Measurements from ENCODE around the gene MGMT. TPM values are rescaled to one million over a fixed set of nuclear protein-coding genes. Genes with fewer than 3 reads are reported as not detected.

MGMT gene
- total RNA-seq, 1 donor from 2014 or later: 20.9 TPM

DNA sequence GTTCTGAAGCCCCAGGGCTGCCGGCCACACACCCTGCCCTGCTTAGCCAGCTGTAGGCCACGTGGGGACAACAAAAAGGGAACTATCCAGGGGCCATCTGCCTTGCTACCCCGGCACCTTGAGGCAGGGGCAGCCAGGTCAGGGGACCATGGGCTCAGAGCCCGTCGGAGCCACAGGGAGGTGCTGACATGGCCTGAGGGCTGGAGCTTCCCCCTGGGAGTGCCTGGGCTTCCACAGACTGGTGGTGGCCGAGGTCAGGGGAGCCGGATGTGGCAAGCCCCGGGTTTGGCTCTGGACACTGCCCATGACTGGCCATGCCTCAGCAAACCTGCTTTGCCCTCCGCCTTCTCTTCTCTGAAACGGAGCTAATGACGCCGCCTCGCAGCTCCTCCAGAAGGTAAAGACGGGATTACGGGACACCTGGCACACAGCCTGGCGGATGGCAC is 318.5 kb downstream of the MGMT start:
- peak; percentile 47 for DNase-seq (ENCODE audit: low read depth)

DNA sequence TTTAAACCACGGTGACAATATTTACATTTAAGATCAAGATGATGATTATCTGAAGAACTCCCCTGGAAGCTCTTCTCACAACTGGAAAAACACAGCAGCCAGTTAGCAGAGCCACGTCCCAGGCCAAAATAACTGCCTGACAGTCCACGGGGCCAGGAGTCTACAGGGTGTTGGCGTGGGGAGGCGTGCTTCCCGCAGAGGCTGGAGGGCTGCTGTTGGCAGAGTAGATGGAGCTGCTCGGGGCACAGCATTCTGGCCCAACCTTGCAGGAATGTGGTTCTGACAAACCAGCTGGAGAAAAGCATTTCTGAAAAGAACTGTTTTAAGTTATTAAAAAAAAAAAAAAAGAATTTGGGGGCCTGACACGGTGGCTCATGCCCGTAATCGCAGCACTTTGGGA is 319.2 kb downstream of the MGMT start:
- DNase-seq (ENCODE audit: low read depth): no peak

DNA sequence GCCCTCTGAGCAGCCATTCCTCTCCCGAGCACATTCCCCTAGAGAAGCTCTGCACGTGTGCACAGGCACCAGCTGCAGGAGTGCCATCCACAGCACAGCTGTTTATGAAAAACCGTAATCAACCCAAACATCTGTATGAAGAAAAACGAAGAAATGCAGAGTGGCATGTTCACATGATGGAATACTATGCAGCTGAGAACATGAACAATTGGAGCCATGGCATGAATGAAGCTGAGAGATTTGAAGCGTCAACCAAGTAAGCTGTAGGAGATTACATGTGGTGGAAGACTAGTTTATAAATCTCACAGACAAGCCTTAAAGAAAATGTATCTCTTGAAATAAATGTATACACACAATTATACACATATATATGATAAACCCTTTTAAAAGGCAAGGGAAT is 320.5 kb downstream of the MGMT start:
- DNase-seq (ENCODE audit: low read depth): no peak

DNA sequence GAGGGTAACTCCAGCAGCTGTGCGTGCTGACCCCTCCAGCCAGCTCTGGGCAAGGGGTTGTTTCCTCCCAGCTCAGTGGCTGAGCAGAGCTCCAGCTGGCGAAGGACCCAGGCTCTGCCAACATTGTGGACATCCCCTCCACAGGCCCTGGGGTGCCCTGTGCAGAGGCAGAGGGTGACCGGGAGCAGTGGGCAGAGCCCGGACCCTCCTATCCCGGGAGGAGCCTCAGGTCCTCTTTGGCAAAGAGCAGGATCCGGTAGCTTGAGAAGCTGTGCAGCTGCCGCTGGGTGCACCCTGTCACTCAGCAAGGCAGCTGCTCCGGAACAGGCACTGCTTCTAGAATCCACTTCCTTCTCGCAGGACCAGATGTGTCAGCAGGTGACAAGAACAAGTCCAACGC is 321.2 kb downstream of the MGMT start:
- peak; percentile 80 for DNase-seq (ENCODE audit: low read depth)

DNA sequence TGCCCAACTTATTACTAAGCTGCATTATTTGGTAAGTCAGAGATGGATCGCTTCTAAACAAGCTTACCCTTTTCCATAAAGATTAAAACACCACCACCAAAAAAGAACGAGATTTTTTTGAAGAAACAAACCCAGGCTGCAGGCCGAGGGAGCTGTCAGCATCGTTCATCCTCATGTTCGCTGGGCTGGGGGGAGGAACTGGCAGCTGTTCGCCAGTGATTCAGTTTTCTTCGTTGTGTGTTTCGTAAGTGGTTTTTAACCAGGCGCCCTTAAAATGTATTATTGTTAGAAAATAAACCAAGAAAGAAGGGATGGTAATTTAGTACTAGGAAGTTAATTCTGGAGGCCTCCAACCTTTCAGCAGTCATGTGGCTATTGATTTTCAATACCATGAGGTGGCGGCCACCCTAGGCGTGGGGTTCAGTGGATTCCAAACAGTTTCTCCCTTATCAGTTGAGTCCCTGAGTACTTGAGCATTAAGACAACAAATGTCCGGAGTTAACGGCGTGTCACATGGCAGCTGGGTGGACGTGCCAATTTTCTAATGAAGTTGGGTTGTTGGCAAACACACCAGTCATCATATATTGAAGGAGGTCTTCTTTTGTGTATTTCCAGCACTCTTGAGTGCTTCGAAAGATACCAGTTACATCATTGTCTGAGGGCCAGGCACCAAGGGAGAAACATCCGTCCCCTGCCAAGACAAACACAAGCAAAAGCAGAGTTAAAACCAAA is 323.8 kb downstream of the MGMT start:
- peak; percentile 61 for DNase-seq (ENCODE audit: low read depth)

DNA sequence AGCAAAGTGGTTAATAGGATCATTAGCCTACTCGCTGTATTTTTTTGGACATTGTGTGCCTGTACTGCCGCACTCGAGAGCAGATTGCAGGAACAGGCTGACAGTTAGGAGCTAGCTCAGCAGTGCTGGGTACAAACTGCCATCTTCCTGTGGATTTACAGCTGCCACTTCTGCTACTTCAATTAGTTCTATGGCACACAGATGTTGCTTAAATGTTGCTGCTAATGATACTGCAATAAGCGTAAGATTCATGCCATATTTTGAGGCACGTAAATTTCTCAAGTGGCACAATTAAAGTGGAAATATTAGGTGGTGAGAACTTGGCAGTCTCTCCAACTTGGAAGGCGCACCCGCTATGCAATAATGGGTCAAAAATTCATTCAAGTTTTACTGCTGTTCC is 325.1 kb downstream of the MGMT start:
- no peak for DNase-seq (ENCODE audit: low read depth)

DNA sequence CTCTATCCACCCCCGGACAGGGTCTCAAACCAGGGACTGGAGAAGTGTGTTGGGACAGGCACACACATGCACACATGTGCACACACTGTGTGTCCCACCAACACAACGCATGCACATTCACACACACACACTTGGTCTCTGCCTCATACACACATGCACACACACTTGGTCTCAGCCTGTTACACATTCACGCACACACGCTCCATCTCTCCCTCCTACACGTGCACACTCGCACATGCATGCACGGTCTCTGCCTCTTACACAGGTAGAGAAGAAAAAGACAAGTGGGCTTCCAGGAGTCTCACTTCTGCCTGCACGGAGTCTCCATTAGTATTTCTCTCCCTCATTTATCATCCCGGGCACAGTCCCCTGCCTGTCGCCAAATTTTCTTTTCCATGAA is 325.8 kb downstream of the MGMT start:
- no peak for DNase-seq (ENCODE audit: low read depth)

DNA sequence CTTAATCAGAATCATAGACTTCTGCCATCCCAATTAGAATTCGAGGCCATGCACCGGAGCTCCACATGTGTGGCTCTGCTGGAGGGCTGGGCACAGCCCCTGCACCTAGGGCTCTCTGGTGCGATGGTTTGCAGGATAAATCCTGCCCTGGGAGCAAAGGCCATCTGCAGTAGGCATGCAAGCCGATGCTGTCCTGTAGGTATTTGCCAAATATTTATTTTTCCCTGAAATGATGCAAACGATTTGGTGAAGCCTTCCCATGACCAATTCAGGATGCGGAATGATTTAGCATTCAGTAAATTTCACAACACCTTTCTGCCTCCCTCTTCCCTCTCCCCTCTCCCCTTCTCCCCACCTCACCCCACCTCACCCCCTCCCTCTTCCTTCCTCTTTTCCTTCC is 326.4 kb downstream of the MGMT start:
- DNase-seq (ENCODE audit: low read depth): no peak

DNA sequence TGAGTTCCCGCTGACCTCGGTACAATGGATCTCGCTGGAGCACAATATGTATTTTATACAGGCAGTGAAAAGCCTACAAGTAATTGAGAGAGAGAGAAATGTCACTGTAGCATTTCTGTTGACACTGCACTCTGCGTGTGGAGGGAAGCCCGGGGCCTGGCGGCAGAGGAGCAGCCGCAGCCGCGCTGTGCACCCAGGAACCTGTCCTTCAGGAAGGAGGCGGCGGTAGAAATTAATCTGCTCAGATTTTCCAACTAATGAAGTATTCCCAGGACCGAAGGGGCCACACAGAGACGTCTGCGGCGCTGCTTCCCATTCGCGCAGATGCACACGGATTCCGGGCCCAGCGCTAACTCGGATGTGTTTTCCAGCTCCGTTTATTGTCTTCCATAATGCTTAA is 327.0 kb downstream of the MGMT start:
- no peak for DNase-seq (ENCODE audit: low read depth)

DNA sequence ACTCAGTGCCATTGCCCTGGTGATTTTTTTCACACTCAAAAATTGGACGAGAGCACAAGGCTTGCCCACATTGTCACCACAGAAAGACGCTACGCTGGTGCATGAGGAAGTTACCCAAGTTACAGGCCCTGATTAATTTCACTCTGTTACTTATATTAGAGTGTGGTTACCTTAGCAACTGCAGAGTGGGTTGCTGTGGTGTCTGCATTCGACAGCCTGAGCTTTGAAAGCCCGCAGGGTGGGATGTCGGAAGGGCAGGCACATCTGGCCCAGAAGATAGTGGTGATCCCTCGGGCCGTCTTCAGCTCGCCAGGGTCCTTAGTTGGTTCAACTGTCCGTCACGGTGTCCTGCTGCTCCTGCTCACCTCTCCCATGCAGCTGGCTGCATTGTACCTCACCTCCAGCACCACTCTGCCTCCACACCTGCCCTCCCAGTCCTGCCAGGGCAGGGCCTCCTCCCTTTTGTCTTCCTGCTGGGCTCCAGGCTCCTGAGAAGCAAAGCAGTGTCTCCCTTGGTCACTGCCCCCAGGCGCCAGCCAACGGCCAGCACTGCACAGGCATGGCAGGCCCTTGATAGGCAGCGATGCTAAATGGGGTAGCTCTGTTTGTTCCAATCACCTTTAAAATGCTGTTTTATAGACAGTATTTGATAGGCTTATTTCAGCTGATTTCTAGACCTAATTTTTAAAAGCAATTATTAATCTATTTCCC is 329.8 kb downstream of the MGMT start:
- DNase-seq (ENCODE audit: low read depth): no peak

DNA sequence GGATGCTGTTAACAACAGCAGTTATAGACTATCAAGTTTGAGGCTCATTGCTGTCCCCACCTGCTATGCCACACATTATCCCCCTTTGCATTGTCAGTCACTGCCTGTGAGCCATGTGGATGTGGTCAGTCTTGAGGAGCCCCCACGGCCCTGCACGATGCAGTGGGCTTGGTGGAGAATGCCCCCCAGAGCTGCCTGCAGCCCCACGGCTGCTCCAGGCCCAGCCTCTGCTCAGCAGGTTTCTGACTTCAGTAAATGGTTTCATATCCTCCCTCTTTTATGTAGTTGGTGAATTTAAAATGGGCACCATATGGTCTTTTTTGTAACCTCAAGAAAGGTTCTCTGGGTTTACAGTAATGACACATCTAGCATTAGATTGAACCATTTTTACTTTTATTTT is 332.9 kb downstream of the MGMT start:
- no peak for DNase-seq (ENCODE audit: low read depth)

DNA sequence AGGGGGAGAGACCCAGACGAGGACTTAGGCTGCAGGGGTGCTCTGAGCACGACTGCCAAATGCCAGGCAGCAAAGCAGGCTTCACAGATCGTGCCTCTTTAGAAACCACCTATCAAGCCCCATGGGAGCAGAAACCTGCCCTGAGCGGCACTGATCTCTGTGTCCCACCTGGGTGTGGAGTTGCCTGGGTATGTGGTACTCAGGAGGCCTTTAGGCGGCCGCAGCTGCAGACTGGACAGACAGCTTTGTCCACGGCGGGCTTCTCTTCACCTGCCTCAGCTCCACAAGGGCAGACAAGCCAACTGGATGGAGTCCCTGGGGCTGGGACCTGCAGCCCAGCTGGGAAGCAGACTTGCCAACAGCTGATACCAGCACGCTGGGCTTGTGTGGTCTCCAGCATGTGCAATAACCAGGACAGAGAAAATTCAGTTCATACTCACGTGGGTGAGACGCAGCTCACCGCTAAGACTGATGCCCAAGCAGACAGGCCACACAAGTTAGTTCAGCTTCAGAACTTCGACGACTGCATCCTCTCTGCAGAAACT is 333.8 kb downstream of the MGMT start:
- DNase-seq (ENCODE audit: low read depth): peak; percentile 62

DNA sequence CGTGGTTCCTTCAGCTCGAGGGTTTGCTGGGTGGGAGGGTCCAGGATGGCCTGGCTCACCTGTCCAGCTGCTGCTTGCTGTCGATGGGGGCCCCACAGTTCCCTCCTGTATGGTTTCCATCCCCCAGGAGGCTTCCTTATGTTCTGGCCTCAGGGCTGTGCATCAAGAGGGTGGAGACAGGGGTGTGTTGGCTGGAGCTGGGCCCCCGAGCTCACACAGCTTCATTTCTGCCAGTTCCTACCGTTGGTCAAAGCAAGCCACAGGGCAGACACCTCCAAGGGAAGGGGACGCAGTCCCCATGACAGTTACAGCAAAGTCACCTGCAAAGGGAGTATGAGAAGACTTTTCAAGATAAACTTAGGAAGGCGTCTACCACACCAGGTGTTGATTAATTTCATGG is 340.2 kb downstream of the MGMT start:
- DNase-seq (ENCODE audit: low read depth): no peak

DNA sequence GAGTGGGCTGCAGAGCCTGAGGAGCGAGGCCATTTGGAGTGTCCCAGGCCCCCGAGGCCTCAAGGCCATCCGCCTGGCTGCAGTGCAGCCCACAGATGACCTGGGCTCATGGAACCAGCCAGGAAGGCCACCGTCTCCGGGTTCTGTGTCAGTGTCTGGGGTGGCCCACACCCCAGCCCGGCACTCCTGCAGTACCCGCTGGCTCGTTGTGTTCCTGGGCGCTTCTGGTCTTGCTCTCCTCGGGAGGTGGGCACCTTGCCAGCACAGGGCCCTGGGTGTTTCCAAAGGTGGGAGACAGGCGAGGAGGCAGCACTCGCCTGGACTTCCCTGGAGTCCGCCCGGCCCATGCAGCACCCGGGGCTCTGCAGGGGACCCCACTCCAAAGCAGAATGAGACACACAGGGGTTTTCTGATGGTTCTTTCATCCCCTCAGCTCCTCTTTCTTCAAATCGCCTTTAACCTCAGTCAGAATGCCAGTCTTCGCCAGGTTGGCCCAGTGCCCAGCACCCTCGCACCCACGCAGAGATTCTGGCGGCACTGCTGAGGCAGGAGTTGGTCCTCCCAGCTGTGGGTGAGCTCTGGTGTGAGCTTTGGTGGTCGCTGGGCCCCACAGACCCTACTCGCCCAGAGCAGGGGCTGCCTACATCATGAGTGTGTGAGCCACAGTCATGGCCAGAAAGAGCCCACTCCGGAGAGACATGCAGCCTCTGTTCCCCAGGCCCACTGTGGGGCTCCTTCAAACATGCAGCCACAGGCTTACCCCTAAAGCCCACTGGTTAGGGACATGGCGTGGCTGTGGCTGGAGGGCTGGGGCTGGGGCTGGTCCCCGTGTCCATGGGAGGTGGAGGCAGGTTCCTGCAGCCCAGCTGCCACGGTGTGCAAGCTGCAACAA is 341.3 kb downstream of the MGMT start:
- DNase-seq (ENCODE audit: low read depth): no peak

DNA sequence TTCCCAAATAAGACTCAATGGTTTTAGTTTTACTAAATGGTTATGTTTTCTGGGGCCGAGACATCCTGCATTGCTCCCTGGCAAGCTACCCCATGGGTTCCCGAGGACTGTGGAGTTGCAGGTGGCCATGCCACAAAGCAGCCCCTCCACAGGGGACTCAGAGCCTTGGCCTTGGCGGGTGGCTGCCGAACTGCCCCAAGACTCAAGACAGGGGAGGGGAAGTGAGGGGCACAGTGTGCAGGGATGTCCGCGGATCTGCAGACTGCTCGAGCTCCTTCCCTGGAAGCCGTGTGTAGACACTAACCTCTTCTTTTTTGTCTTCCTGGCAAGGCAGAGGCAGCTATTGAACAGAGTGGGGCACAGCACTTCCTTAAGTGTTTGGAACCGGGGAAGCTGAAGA is 342.4 kb downstream of the MGMT start:
- no peak for DNase-seq (ENCODE audit: low read depth)

DNA sequence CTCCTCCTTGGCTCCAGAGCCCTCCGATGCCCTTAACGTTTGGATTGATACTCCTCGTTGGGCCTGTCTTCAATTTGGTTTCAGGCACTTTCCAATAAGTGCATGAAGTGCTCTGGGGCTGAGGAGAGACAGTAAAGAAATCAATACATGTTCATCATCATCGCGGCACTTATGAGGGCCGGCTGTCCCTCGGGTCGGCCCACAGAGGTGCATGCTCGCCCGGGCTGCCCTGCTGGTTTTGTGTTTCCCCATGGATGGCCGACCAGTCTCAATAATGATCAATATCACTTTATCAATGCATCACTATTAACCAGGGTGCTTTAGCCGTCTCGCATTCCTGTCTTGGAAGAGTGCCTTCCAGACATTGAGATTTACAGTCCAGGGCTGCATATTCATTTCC is 342.8 kb downstream of the MGMT start:
- DNase-seq (ENCODE audit: low read depth): no peak

DNA sequence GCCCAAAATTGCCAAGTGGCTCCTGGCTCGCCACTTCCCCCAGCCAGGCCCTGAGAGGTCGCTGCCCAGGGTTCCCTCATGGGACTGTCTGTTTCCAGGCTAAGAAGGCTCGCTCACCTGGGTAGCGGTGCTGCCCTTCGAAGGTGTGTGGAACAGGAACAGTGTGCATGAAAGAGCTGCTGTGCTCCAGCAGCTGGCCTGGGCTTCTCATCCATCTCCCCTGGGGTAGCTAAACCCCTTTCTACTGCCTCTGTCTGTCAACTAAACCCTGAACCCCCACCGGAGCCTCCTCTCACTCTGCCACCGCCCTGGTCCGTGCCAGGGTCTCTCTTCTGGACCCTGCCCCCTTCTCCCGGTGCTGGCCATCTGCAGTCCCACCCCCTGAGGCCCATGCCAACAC is 344.2 kb downstream of the MGMT start:
- no peak for DNase-seq (ENCODE audit: low read depth)

DNA sequence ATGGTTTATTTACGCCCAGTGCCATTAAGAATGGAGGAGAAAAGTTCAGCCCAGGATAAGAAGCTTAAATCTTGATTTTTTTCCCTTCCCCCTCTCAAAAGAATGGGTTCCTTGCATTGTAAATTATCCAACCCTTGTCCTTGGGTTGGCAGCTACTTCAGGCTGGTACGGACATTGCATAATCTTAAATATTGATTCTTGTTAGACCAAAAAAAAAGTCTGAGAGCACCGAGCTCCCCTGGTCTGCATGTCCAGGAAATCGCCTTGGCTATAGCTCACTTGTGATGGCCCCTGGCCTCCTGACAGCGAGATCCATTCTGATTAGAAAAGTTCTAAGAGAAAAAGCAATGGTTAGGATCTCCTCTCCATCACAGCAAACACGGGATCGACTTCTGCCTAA is 345.4 kb downstream of the MGMT start:
- no peak for DNase-seq (ENCODE audit: low read depth)

DNA sequence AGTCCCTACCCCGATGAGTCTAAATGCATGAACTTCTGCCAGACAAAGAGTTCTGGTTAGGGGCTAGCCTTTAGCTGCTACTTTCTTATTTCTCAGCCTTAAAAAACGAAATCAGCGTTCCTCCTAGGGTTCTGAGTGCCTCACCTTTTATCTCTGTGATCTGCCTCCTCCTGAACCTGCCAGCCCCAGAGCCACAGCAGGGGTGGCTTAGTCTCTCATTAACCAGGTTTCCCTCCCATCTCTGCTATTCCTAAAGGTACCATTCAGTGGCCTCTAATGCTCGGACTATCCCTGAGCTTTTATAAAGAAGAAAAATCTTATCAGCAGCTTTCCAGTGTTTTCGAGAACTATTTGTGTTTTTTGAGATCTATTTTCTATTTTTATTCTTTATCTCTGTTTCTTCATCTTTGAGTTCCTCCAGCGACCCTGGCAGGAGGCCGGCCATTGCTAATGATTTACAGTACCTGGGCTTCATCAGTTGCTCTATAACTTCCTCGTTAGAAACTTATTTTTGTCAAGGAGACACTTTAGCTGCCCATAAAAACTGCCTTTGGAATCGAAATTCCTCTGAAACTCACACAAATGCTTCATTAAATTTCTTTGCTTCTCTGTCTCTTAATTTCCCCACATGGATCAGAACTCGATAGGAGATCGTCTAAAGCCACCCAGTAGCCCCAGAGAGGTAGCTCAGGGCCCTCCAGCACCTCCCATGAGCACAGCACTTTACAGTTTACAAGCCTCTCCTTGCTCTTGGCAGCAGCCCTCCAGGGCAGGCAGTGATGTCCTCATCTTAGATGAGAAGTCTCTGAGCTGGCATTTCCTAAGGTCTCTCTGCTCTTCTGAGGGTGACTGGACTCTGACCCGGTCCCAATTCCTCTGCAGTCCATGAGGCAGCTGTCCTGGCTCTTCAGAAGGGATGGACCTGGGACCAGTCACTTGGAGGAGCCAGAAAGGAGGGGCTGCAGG is 347.9 kb downstream of the MGMT start:
- no peak for DNase-seq (ENCODE audit: low read depth)

DNA sequence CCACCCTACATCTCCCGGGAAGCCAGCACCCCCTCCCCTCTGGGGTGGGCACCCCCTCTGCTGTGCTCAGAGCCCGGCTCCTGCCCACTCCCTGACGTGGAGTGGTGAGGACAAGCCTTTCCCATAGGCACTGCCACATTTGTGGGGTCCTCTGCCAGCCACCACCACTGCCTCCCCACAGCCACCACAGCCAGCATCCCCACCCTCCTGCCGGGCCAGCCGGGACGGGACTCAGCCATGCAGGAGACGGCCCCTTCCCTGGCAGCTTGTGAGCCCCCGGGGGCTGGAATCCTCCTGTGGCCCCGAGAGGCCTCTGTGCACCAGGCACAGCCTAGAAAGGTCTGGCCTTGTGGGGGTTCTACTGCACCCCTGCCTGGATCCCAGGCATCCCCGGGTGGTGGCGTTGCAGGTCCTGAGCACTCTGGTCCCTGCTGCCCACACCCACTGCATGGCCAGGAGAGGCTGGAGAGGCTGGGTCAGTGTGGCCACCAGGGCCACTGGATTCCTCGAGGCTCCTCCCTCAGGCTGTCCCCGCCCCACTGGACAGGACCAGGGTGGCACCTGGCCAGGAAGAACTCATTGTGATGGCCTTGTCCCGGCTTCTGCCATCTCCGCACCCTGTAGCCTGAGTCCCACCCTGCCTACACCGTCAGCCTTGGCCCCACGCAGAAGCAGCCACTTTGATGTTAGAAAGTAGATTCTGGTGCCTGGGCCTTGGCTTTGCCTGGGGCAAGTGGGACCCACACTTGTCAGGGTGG is 349.0 kb downstream of the MGMT start:
- no peak for DNase-seq (ENCODE audit: low read depth)
